ENCODE data around the gene GPR55. TPM values are rescaled to one million over a fixed set of nuclear protein-coding genes. Genes with fewer than 3 reads are reported as not detected.
A peak's percentile ranks its signal among the peaks of the same experiment; 100 is the strongest.

The GPR55 gene
- total and polyA plus RNA-seq, 10 of the 15 experiments (the other 5 are each of a cell fraction or from before 2014, with no cell fraction given), result 2.1 to 30.1 (median 16.2) TPM

GRCh38 chr2:230902180-230902899, 22.7 kb downstream of the GPR55 start:
- no peak for DNase-seq (ENCODE audit: low read depth, low spot score)
- FAIRE-seq, result peak; percentile 99
- Histone ChIP-seq H3K4me3 (no peak overlapping the region), H3K79me2 (ENCODE audit: control insufficient read depth, insufficient read depth, low read length) (no peaks in the 10 kb centered on the region), H3K36me3 (ENCODE audit: control insufficient read depth in 2 of 2, insufficient read depth in 2 of 2, low read length in 1 of 2) (peaks cover 6 to 13% of the 10 kb centered on the region in 2 experiments; a peak in 2 of 4 replicates), H3K4me2 (ENCODE audit: control insufficient read depth, insufficient read depth) (no peak overlapping the region), H3K9ac (ENCODE audit: control insufficient read depth, insufficient read depth, low read length) (no peak overlapping the region), H4K20me1 (ENCODE audit: control insufficient read depth, insufficient read depth) (no peaks in the 10 kb centered on the region), H2AFZ (ENCODE audit: control insufficient read depth, low read depth, low read length) (peak overlapping the region; percentile 46), H3K4me1 (ENCODE audit: control insufficient read depth, insufficient read depth, low read length) (peaks cover 14% of the 10 kb centered on the region), H3K27me3 (replicated peaks in 1 of 2; ENCODE audit: control insufficient read depth in 2 of 2, insufficient read depth in 2 of 2, low read length in 1 of 2) (no peaks in the 10 kb centered on the region), H3K27ac (ENCODE audit: control insufficient read depth, insufficient read depth) (no peak overlapping the region), H3K9me3 (replicated peaks; ENCODE audit: control insufficient read depth, insufficient read depth, low read length) (no peaks in the 10 kb centered on the region)
- ChIA-PET SMC1A (ENCODE audit: uncharacterized antibody, unreplicated experiment) (interaction anchor here (0.6 to 10.6 kb wide), 14 partner anchors 10 to 341 kb away, joined by 3 to 122 read pairs (median 4); partner anchors contain the start of genes GPR55 and PSMD1), POLR2A (interaction anchor here (0.6 to 1.9 kb wide), 5 partner anchors 22 to 85 kb away, joined by 3 to 8 read pairs (median 3); no protein-coding TSS in a partner anchor), RAD21 (ENCODE audit: unreplicated experiment) (interaction anchor here (0.6 to 8.3 kb wide), 10 partner anchors 11 to 151 kb away, joined by 3 to 99 read pairs (median 6); partner anchors contain the start of gene GPR55), CTCF (interaction anchor here (0.5 to 10.1 kb wide), 21 partner anchors 9 to 556 kb away, joined by 3 to 198 read pairs (median 4); partner anchors contain the start of genes GPR55 and SPATA3)
- intact Hi-C loops (cut with micrococcal nuclease; ENCODE audit: unreplicated experiment), result loop anchor here (1.0 to 5.0 kb wide), 5 partner anchors 23 to 154 kb away; partner anchors contain the start of genes GPR55 and PSMD1
- BruUV-seq (replicated peaks), result no TSS peak
- peak; percentile 94 for ATAC-seq
- WGBS (ENCODE audit: insufficient coverage, insufficient replicate concordance, low lambda C conversion rate, missing lambda C conversion rate), result 15% methylated on average over 8 of the region's 8 CpGs
- in situ Hi-C loops (cut with MboI), result loop anchor here (5.0 kb wide), 2 partner anchors 85 to 150 kb away; no protein-coding TSS in a partner anchor
- peak; percentile 76; the same call in 1 of the 2 replicates for TF ChIP-seq SMARCA5 (IDR thresholded peaks at IDR 0.05)
- peak; percentile 98 for TF ChIP-seq SMC3 (IDR thresholded peaks at IDR 0.05; ENCODE audit: borderline replicate concordance, low read length)
- peak; percentile 99 for TF ChIP-seq RAD21 (IDR thresholded peaks at IDR 0.05; ENCODE audit: insufficient read depth, low read depth, low read length)
- TF ChIP-seq IKZF1 (conservative IDR thresholded peaks at IDR 0.05), result 0 out of 2 replicates have a peak, but pooled peaks have one; percentile 31
- TF ChIP-seq MEF2A (IDR thresholded peaks at IDR 0.05; ENCODE audit: insufficient read depth, low read depth, low read length), result peak; percentile 41; the same call in 1 of the 2 replicates
- TF ChIP-seq RELA (IDR thresholded peaks at IDR 0.05; ENCODE audit: borderline replicate concordance, partially characterized antibody), result peak; percentile 56
- TF ChIP-seq ATF3 (IDR thresholded peaks at IDR 0.05; ENCODE audit: borderline replicate concordance, extremely low read depth, low read depth, low read length), result no peak
- no peak for TF ChIP-seq PRDM15 (CRISPR knock-in tag; IDR thresholded peaks at IDR 0.05)
- no peak for TF ChIP-seq MYC (IDR thresholded peaks at IDR 0.05; ENCODE audit: insufficient read depth, insufficient read length, insufficient replicate concordance, low read length, severe bottlenecking)
- TF ChIP-seq SIN3A (IDR thresholded peaks at IDR 0.05; ENCODE audit: low read depth, low read length), result no peak
- 0 out of 2 replicates have a peak, but pooled peaks have one; percentile 25 for TF ChIP-seq PML (IDR thresholded peaks at IDR 0.05; ENCODE audit: low read length)
- peak; percentile 98 to 99 (median 98); a peak in 5 of 6 replicates for TF ChIP-seq CTCF (IDR thresholded peaks at IDR 0.05 in 2 of 3, conservative IDR thresholded peaks at IDR 0.05 in 1 of 3; ENCODE audit: control insufficient read depth in 2 of 3, extremely low read depth in 1 of 3, insufficient read depth in 1 of 3, low read depth in 3 of 3, low read length in 3 of 3)
- peak; percentile 32; the same call in 1 of the 3 replicates for TF ChIP-seq POU2F2 (IDR thresholded peaks at IDR 0.05; ENCODE audit: borderline replicate concordance, low read depth, low read length)
- TF ChIP-seq YY1 (IDR thresholded peaks at IDR 0.05; ENCODE audit: low read depth, low read length), result peak; percentile 82
- 0 out of 2 replicates have a peak, but pooled peaks have one; percentile 1 for TF ChIP-seq RUNX3 (IDR thresholded peaks at IDR 0.05; ENCODE audit: low read length)
- no peak for TF ChIP-seq BCL11A (IDR thresholded peaks at IDR 0.05; ENCODE audit: low read depth, low read length)
